ENCODE data around the gene SNAI1. TPM values are rescaled to one million over a fixed set of nuclear protein-coding genes. Genes with fewer than 3 reads are reported as not detected.

Gene SNAI1
- total and polyA plus RNA-seq, 2 of the 4 experiments (the other 2 are of a cell fraction): 0.54 to 13.7 TPM

- Histone ChIP-seq H2BK20ac (ENCODE audit: low read depth, low read length) (no peak overlapping the region), H4K91ac (ENCODE audit: insufficient read depth, low read depth, low read length) (no peak overlapping the region), H3K36me3 (ENCODE audit: control insufficient read depth, insufficient read depth, low read length) (peaks cover 38% of the 10 kb centered on the region), H3K4me3 (ENCODE audit: insufficient read depth, low read depth, low read length) (no peak overlapping the region), H3K79me1 (ENCODE audit: low read depth in 1 of 2, low read length in 2 of 2) (peaks cover 21 to 72% of the 10 kb centered on the region in 2 experiments), H3K18ac (ENCODE audit: low read depth, low read length) (no peak overlapping the region), H4K5ac (ENCODE audit: low read depth, low read length) (no peak overlapping the region), H3K27me3 (ENCODE audit: control insufficient read depth, insufficient read depth, low read length) (no peaks in the 10 kb centered on the region), H3K9ac (ENCODE audit: low read depth, low read length) (no peak overlapping the region), H2AK9ac (replicated peaks; ENCODE audit: low read depth, low read length, poor library complexity) (no peak overlapping the region), H3K9me1 (ENCODE audit: insufficient read depth, low read length) (peaks cover 27% of the 10 kb centered on the region), H2BK5ac (ENCODE audit: low read depth, low read length, poor library complexity, severe bottlenecking) (peak overlapping the region; percentile 14), H2AK5ac (ENCODE audit: low read depth, low read length) (no peak overlapping the region), H2AFZ (replicated peaks; ENCODE audit: low read length, poor library complexity) (no peak overlapping the region), H2BK120ac (ENCODE audit: low read depth, low read length) (no peak overlapping the region), H2BK15ac (ENCODE audit: low read depth, low read length) (no peak overlapping the region), H4K8ac (ENCODE audit: low read depth in 2 of 2, low read length in 2 of 2) (no peak overlapping the region), H4K20me1 (ENCODE audit: insufficient read depth, low read length) (peaks cover 40% of the 10 kb centered on the region), H3K4ac (ENCODE audit: low read depth, low read length) (no peak overlapping the region), H3K27ac (ENCODE audit: insufficient read depth, low read length) (no peak overlapping the region), H3K23ac (ENCODE audit: low read depth, low read length) (no peak overlapping the region), H3K9me3 (ENCODE audit: control insufficient read depth, insufficient read depth, low read length) (no peaks in the 10 kb centered on the region), H3K14ac (replicated peaks; ENCODE audit: low read depth, low read length) (no peak overlapping the region), H3K4me2 (ENCODE audit: low read depth, low read length) (no peak overlapping the region), H3K4me1 (ENCODE audit: control insufficient read depth, insufficient read depth, low read length) (peaks cover 13% of the 10 kb centered on the region), H3K56ac (ENCODE audit: extremely low read depth, insufficient read depth, low read length) (no peak overlapping the region)
- dilution Hi-C loops (cut with HindIII; ENCODE audit: low sequenced_read_pairs, unreplicated experiment): no loop called here
- POLR2A ChIA-PET (ENCODE audit: unreplicated experiment): no interaction called here
- in situ Hi-C loops (cut with MboI; ENCODE audit: low sequenced_read_pairs): no loop called here
- CTCF ChIA-PET: no interaction called here
- DNase-seq (no peak), ATAC-seq (ENCODE audit: low read depth) (no peak)
- TF ChIP-seq SMC3 (IDR thresholded peaks at IDR 0.05; ENCODE audit: low read depth, low read length): no peak
- TF ChIP-seq MAFK (IDR thresholded peaks at IDR 0.05; ENCODE audit: low read depth, low read length): no peak
- TF ChIP-seq BHLHE40 (IDR thresholded peaks at IDR 0.05; ENCODE audit: low read depth, low read length): no peak
- TF ChIP-seq, protein P1, sequence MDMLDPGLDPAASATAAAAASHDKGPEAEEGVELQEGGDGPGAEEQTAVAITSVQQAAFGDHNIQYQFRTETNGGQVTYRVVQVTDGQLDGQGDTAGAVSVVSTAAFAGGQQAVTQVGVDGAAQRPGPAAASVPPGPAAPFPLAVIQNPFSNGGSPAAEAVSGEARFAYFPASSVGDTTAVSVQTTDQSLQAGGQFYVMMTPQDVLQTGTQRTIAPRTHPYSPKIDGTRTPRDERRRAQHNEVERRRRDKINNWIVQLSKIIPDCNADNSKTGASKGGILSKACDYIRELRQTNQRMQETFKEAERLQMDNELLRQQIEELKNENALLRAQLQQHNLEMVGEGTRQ (IDR thresholded peaks at IDR 0.05; ENCODE audit: low read depth, low read length): no peak
- 100% methylated on average over 1 of the region's 3 CpGs; no CpG with 5 or more reads in 1 of the 2 experiments for WGBS, 2 experiments (ENCODE audit: extremely low coverage in 2 of 2, insufficient read length in 1 of 2)
- BruUV-seq (replicated peaks): no TSS peak
- intact Hi-C loops (cut with micrococcal nuclease): no loop called here
Measured at GRCh38 chr20:49942303-49942702, 40.5 kb upstream of the SNAI1 start.

Measured in IMR-90 (cell line).